Lung (tissue), 12 donors: ENCODE measurements around the gene USP47. TPM values are rescaled to one million over a fixed set of nuclear protein-coding genes. Genes with fewer than 3 reads are reported as not detected.

Experiments
- ATAC-seq: fragments of 200-7000 bp; cut with Tn5 transposase; one replicate; pipeline ENCODE4 v1.9.1; 2020; ENCODE audit warnings: moderate number of reproducible peaks; ENCODE audit not compliant: insufficient read depth, low FRiP score
- DNase-seq, 3 donors: peaks; one replicate each; pipeline ENCODE4 v3.0.0-alpha.2; 2013 to 2017
- H3K27ac ChIP-seq, 2 donors: one replicate each; pipeline ENCODE4 v1.5.1; 2013; ENCODE audit warnings: mild to moderate bottlenecking in 2 of 2, moderate library complexity in 2 of 2, control low read depth in 1 of 2, inconsistent platforms in 1 of 2, low read depth in 1 of 2, low read length in 1 of 2
- H3K27me3 ChIP-seq, 3 donors: one replicate each; pipeline ENCODE4 v1.5.1; 2013; ENCODE audit warnings: low read length in 2 of 3; ENCODE audit not compliant: control insufficient read depth in 3 of 3, insufficient read depth in 3 of 3
- H3K36me3 ChIP-seq, 4 donors: one replicate each; pipeline ENCODE4 v1.5.1; 2013; ENCODE audit warnings: low read length in 4 of 4, mild to moderate bottlenecking in 1 of 4, moderate library complexity in 1 of 4; ENCODE audit not compliant: control insufficient read depth in 4 of 4, insufficient read depth in 4 of 4
- H3K4me1 ChIP-seq, 5 donors: one replicate each; pipeline ENCODE4 v1.5.1; 2013; ENCODE audit warnings: low read length in 5 of 5, mild to moderate bottlenecking in 2 of 5, moderate library complexity in 1 of 5; ENCODE audit not compliant: control insufficient read depth in 5 of 5, insufficient read depth in 5 of 5
- H3K4me3 ChIP-seq: one replicate; pipeline ENCODE4 v1.5.1; 2013; ENCODE audit warnings: mild to moderate bottlenecking, control low read depth, moderate library complexity
- H3K9ac ChIP-seq, 2 donors: one replicate each; pipeline ENCODE4 v1.5.1; 2013; ENCODE audit warnings: low read length in 2 of 2, control low read depth in 1 of 2; ENCODE audit not compliant: insufficient read depth in 1 of 2
- H3K9me3 ChIP-seq, 4 donors: one replicate each; pipeline ENCODE4 v1.5.1; 2013; ENCODE audit warnings: low read length in 3 of 4, mild to moderate bottlenecking in 1 of 4, moderate library complexity in 1 of 4; ENCODE audit not compliant: control insufficient read depth in 4 of 4, insufficient read depth in 3 of 4
- CTCF ChIP-seq: IDR thresholded peaks from 2 replicates; pipeline ENCODE4 v1.5.1; 2012; ENCODE audit warnings: mild to moderate bottlenecking; ENCODE audit errors: control extremely low read depth, extremely low read depth
- whole genome bisulfite sequencing, 2 donors: extraction: QIAGEN DNeasy Blood & Tissue Kit; methylation state at CpG; one replicate each; pipeline ENCODE4 v1.1.7; 2013; 5-methylcytosine and 5-hydroxymethylcytosine counted together
- polyA plus RNA-seq, 2 donors: library from polyadenylated mRNA; stranded (reverse); fragments of 200-250 nt; gene quantifications; one replicate each; pipeline ENCODE4 v1.2.1, GENCODE V29; 2013
- total RNA-seq, 2 donors: library from RNA; depleted of rRNA in 1 of 2; stranded (reverse); fragments of >200 nt in 1 of 2; gene quantifications; one replicate each; pipeline ENCODE4 v1.2.1, GENCODE V29; 2014 to 2021
- donor health status: control.
- donor health status: control.
- donor health status: Bipolar disorder and iron deficiency.
- donor health status: healthy.
- donor health status: DM: yes; HTN: yes; CAD: no.

USP47 gene
- total and polyA plus RNA-seq, 4 donors = 20.4 to 183 (median 31.9) TPM

GRCh38 chr11:11816511-11817314 is 25.1 kb upstream of the USP47 start:
- no peak for TF ChIP-seq CTCF
- ATAC-seq = no peak
- Histone ChIP-seq H3K9me3 (no peaks in the 10 kb centered on the region), H3K36me3 (no peaks in the 10 kb centered on the region), H3K4me1 (peaks cover 0 to 23% (median 19%) of the 10 kb centered on the region in 5 donors), H3K9ac (no peak overlapping the region), H3K27ac (no peak overlapping the region), H3K4me3 (no peak overlapping the region), H3K27me3 (no peaks in the 10 kb centered on the region)
- peak in 2 of 3 donors; percentile 51 to 67 for DNase-seq
- WGBS, 2 donors = 51 to 60% methylated on average over 2 of the region's 2 CpGs

- no peak for DNase-seq
- H3K9ac ChIP-seq = no peak overlapping the region
- no peaks in the 10 kb centered on the region for H3K27me3 ChIP-seq
- H3K4me3 ChIP-seq = no peak overlapping the region
- H3K9me3 ChIP-seq = no peaks in the 10 kb centered on the region
- ATAC-seq = no peak
- TF ChIP-seq CTCF = no peak
- peaks cover 0 to 23% (median 19%) of the 10 kb centered on the region in 5 donors for H3K4me1 ChIP-seq
- H3K27ac ChIP-seq = no peak overlapping the region
- H3K36me3 ChIP-seq = no peaks in the 10 kb centered on the region
- WGBS, 2 donors = 91 to 92% methylated on average over 5 of the region's 5 CpGs
These were observed 23.8 kb upstream of the USP47 start for GRCh38 chr11:11817957-11818356.

GRCh38 chr11:11818529-11819121 is 23.1 kb upstream of the USP47 start:
- H3K27ac ChIP-seq = no peak overlapping the region
- TF ChIP-seq CTCF = no peak
- H3K4me3 ChIP-seq = no peak overlapping the region
- no peaks in the 10 kb centered on the region for H3K27me3 ChIP-seq
- DNase-seq (no peak), ATAC-seq (no peak)
- WGBS, 2 donors = 89 to 90% methylated on average over 2 of the region's 2 CpGs
- no peaks in the 10 kb centered on the region for H3K9me3 ChIP-seq
- peaks cover 0 to 17% (median 13%) of the 10 kb centered on the region in 5 donors for H3K4me1 ChIP-seq
- H3K9ac ChIP-seq = no peak overlapping the region
- H3K36me3 ChIP-seq = no peaks in the 10 kb centered on the region
